Measurements from ENCODE around the gene ECSCR.
"Not testable (repeated sequence)": the region's sequence is repeated elsewhere in the genome, so short reads cannot be mapped to it uniquely, and the experiment has no call there.

The ECSCR gene

DNA sequence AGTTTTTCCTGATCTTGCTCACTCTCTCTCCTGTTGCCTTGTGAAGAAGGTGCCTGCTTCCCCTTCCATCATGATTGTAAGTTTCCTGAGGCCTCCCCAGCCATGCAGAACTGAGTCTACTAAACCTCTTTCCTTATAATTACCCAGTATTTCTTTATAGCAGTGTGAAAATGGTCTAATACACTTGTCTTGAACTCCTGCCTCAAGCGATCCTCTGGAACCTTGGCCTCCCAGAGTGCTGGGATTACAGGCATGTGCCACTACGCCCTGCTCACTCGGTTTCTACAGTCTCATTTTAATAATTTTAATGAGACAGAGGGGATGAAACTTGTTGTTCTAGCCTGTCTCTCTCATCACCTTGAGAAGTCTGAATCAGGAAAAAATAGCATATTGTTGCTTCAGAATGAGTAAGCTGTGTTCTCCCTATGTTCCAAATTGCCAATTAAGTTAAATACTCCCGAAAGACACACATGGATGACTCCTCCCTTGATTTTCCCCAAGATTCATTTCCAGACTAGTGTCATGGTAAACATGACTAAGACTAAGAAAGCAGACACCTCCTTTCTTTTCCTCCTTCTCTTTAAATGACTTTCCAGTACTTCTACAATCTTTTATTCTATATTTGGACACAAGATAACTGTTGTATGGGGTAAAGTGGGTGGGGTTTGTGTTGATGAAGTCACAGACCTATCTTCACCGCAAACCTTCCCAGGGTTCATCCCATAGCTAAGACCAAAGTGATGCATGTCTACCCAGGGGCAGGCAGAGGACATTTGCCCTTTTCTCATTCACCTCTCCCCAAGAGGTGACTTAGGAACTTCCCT lies 15.4 kb downstream of the ECSCR start:
- no peak for DNase-seq (ENCODE audit: low read depth in 2 of 2, low spot score in 1 of 2)

DNA sequence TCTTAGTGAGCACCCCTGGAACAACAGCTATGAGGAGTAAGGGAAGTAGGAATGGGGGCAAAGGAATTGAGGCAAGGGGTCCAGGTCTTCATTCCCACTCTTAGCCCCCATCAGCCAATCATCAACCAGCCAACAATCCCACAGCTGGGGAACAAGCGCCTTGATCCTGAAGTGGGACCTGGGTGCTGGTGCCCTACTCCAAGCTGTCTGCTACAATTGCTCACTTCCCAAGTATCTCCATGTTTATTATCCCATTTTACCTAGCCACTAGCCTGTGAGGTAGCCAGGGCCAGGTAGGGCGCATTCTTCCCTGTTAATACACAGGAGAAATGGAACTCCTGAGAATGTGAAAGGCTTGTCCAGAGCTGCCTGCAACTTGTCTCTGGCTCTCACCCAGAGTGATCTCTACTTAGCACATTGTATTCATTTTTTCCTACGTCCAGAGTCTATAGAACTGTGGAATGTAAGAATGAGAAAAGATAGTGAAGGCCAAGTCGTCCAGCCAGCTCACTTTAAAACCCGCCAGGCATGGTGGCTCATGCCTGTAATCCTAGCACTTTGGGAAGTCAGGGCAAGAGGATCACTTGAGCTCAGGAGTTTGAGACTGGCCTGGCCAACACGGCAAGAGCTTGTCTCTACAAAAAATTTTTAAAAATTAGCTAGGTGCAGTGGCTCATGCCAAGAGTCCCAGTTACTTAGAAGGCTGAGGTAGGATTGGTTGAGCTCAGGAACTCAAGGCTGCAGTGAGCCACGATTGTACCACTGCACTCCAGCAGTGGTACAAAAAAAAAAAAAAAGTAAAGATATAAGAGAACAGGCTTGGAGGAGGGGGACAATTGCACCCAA lies 17.0 kb downstream of the ECSCR start:
- DNase-seq (ENCODE audit: low read depth in 2 of 2, low spot score in 1 of 2), result no peak

DNA sequence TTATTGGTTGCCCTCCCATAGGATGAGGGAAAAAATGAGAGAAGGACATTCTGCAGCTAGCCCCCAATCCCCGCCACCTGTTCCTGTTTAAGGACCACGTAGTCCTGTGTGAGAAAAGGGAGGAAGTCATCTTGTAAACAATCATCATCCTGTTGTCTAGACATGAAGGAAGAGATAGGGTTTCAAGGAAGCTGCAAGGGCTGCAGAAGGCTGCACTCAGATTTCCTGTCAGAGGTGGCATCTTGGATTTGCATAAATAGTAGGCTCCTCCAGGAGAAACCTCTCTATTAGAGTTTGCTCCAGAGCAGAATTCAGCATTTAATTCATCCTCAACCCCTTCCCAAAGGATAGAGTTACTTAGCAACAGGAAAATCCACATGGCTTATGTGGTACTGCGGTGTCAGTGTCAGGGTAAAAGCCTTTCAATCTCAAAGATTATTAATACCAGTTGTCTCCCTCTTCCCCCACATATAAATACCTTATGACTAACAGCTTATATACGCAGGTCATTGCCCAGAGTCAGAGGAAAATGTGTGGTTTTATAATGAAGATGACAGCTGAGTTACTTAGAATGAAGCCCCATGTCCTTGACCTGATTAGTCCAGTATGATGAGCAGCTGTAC lies 18.6 kb downstream of the ECSCR start:
- DNase-seq (ENCODE audit: low read depth in 2 of 2, low spot score in 1 of 2), result no peak

DNA sequence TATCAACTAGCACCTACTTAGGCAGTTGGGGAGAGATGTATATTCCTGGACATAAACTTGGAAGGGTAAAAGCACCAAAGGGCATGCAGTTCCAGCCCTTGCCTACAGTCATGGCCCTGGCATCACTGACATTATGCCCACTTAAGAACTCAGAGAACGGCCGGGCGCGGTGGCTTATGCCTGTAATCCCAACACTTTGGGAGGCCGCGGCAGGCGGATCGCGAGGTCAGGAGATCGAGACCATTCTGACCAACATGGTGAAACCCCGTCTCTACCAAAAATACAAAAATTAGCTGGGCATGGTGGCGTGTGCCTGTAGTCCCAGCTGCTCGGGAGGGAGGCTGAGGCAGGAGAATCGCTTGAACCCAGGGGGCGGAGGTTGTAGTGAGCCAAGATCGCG lies 22.1 kb downstream of the ECSCR start:
- DNase-seq (ENCODE audit: low read depth in 2 of 2, low spot score in 1 of 2), result not testable (repeated sequence)

DNA sequence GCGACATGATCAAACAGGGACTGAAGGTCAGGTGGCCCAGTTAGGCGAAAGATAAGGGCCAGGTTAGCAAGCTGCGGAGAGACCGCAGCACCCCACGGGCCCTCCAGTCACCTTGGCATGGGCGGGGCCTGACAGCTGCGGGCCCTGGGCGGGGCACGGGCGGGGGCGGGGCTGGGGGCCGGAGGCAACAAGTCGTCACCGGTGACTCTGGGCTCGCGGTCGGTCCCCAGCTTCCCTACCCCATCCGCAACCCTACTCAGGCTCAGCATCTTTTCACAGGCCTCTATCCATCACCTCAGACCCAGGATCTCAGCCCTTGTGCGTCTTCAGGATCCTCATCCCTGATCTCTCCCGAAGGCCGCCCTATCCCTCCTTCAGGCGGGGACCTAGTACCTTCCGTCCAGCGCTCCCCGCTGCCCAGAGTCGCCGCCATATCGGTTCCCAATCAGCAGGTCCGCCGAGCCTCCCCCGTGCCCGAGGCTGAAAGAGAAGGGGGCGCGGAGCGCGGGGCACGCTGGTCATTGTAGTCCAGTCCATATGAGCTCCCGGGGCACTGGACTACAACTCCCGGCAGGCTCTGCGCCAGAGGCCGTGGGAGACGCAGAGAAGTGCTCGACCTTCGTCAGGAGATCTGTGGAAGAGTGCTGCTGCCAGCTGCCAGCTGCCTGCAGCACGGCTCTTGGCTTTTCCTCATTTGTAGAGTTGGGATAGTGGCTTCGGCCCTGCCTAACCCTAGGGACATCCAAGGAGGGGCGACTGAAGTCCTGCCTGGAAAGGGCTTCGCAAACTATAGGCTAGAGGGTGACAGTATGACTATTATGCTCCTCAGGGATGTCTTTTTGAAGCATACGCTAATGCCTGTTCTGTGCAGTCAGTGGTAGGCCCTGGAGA lies 23.3 kb downstream of the ECSCR start, which contains the start of gene DNAJC18:
TSS of gene DNAJC18 (minus strand) at position 513 of the 891 bp plus-strand sequence. CDS start at position 433, 80 bp downstream.
- DNase-seq (ENCODE audit: low read depth in 2 of 2, low spot score in 1 of 2), result peak; percentile 68 to 76

DNA sequence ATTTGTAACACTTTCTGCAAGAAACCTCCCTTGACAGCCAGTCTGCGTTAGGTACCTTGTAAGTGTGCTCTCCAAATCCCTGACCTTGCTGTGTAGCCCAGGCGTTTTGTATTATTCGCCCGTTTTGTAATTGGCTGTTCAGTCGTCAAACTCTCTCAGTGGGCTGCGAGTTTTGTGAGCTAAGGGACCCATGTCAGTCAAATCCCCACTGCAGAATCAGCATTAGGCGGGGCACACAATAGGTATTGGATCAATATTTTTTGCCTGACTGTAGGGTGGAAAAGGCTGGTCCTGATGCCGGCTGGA lies 23.9 kb downstream of the ECSCR start:
- no peak for DNase-seq (ENCODE audit: low read depth in 2 of 2, low spot score in 1 of 2)

DNA sequence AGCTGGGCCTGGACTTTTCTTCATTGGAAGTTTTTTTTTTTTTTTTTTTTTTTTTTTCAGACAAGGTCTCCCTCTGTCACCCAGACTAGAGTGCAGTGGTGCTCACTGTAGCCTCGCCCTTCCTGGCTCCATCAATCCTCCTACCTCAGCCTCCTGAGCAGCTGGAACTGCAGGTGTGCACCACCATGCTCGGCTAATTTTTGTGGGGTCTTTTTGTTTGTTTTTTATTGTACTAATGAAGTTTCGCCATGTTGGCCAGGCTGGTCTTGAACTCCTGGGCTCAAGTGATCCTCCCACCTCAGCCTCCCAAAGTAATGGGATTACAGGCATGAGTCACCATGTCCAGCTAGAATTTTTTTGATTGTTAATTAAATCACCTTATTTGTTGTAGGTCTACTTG lies 26.9 kb downstream of the ECSCR start:
- no peak for DNase-seq (ENCODE audit: low read depth in 2 of 2, low spot score in 1 of 2)

DNA sequence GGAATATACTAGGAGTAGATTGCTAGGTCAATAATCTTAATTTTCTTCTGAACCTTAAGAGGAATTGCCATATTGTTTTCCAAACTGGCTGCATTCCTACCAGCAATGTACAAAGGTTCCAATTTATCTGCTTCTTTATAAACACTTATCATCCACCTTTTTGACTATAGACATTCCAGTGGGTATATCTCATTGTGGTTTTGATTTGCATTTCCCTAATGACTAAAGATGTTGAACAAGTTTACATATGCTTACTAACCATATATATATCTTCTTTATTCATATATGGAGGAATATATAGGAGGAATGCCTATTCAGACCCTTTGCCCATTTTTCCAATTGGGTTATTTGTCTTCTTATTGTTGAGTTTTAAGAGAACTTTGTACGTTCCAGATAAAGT lies 30.8 kb downstream of the ECSCR start:
- DNase-seq (ENCODE audit: low read depth in 2 of 2, low spot score in 1 of 2), result no peak

DNA sequence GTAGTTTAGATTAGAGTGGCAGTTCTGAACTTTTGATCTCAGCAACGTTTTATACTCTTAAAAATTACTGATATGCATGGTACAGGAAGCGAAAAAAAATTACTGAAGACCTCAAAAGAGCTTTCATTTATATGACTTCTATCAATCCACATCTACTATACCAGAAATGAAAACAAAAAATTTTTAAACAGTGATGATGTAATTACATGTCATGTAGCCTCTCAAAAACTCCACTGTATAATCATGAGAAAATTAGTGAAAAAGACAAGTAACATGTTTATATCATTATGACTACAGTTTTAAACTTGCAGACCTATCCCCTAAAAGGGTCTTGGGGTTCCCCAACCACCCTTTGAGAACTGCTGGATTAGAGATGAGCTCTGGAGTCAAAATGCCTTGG lies 32.5 kb downstream of the ECSCR start:
- DNase-seq (ENCODE audit: low read depth in 2 of 2, low spot score in 1 of 2), result no peak

DNA sequence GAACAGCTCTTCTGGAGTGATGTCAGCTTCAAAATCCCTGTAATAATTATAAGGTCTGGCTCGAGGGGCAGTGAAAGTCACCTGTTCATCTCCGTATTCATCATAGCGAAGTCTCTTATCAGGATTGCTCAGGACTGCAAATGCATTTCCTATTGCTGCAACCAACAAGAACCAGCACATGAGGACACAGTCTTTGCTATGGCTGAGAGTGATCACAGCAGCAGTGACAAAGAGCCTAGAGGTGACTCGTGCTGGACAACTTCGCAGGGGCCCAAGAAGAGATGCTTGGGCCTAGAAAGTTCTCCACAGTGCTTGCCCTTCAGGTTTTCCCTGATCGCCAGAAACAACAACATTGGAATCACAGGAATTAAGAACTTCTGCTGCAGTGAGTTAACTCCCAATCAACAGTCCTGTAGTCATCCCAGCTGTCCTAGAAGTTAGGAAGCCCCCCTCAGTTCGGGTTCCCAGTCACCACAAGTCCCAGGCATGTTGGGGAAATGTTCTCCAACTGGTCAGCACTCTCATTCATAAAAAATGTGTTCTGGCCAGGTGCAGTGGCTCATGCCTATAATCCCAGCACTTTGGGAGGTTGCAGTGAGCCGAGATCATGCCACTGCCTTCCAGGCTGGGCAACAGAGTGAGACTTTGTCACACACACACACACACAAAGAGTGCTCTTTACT lies 36.2 kb downstream of the ECSCR start:
- DNase-seq (ENCODE audit: low read depth in 2 of 2, low spot score in 1 of 2), result no peak

DNA sequence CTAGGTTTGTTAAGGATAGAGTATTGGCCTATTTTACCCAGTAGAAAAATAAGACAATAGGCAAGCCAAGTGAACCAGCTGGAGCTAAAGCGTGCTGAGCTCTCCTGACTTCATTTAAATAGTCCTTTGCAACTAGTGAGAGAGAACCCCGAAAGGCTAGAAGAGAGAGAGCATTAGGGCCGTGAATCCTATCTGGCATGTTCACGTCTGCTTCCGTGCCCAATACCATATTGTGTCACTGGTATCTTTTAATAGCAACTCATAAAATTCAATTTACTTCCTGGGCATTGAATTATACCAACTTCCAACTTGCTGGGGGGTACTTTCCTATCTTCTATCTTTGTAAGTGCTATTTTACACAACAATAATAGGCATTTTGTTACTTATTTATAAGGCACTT lies 37.0 kb downstream of the ECSCR start:
- DNase-seq (ENCODE audit: low read depth in 2 of 2, low spot score in 1 of 2), result no peak

DNA sequence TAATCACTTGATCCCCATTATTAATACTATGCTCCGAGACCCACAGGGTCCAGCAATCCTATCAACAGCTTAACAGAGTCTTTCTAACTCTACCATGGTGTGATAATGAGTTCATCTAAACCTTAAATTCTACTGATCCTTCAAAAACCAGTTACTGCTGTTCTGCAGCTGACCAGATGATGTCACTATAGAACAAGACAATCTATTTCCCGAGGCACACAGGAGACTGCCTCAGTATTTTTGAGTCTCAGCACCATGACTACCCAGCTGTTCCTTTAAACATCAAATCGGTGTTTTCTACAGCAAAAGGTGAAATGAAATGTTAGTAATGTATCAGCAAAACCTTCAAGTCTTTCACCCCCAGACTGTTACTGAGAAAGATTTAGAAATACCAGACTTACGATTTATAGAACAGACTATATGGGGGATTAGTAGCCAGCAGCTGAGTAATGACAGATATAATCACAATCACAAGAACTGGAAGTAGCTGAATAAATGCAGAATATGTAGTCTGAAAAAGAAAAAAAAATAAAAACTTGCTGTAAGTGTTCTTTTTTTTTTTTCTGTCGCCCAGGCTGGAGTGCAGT lies 40.1 kb downstream of the ECSCR start:
- DNase-seq (ENCODE audit: low read depth in 2 of 2, low spot score in 1 of 2), result no peak

DNA sequence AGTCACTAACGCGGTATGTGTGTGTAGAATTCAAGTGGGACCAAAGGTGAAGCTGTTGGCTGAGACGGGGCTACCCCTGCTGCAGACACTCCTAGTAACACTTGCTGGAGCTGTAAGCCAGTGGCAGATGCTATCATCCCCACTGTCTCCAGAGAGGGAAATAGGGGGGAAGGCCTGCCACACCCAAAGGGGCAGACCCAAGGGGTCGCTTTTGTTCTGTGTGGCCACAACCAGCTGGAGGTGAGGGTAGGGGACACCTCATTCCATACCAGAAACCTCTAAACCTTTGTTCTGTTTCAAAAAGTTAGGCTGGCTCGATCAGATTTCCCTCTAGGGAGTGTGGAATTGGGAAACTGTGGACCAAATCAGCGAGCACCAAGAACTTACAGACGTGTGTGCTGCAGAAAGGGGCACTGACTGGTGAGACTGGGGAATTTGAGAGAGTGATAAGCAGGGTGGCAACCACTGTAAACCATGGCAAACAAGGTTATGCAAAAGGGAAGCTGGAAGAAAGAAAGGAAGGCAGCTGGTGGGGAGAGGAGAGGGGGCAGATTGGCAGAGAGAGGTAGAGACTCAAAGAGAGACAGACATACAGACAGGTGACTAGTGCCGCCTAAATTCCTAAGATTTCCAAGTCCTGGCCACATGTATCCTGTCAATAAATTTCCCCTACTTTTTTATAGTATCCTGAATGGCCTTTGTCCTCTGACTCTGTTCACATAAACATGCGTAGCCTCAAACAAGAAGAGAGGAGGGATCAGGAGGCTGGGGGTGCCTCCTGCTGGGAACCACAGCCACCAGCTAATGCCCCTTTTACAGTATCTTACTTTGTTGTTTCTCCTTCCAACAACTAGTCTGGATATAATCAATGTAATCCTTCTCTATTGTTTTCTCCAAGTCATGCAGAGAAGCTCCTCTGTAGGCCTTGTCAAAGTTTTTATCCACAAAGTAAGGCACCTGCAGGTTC lies 43.0 kb downstream of the ECSCR start:
- DNase-seq (ENCODE audit: low read depth in 2 of 2, low spot score in 1 of 2), result no peak

DNA sequence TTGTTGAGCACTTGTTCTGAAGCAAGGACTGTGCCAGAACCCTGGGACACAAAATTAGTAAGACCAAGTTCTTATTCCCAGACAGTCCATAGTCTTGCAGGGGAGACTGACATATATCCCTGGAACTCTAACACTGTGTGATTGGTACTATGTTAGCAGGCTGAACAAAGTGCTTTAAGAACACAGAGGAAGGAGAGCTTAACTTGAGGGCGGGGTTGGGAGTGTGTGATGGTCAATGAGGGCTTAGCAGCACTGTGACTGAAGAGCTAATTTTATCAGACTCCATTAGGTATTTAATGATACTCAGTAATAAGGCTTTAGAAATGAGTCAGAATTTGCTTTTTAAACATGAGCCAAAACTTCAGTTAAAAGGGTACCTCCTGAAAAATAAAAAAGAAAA lies 43.8 kb downstream of the ECSCR start:
- DNase-seq (ENCODE audit: low read depth in 2 of 2, low spot score in 1 of 2), result no peak

DNA sequence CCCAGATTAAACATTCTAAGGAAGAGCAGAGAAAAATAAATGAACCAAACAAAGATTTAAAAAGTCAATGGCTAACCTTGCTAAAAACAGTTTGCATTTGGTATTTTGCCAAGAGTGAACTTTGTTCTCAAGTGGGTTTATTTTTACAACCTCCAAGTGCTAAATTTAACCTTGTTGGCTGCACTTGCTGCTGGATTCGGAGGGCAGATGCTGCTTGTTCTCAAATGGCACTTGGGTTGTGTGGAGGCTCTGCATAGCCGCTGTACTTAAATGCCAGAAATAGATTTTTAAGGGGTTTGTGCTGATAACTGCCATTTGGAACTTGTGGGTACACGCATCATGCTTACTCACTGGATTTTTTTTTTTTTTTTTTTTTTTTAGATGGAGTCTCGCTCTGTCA lies 45.3 kb downstream of the ECSCR start:
- DNase-seq (ENCODE audit: low read depth in 2 of 2, low spot score in 1 of 2), result no peak

DNA sequence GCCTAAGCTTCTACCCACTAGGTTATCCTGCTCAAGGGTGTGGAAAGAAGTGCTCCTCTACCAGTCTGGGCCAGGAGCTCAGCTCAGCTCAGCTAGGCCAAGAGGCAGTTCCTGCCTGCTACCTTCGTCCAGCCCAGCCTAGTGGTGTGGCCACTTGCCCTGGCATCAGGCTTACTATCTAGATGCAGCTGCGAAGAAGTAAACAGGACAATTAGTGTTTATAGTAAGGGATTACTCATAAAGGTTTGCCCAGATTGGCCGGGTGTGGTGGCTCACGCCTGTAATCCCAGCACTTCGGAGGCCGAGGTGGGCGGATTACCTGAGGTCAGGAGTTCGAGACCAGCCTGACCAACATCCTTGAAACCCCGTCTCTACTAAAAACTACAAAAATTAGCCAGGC lies 45.9 kb downstream of the ECSCR start:
- DNase-seq (ENCODE audit: low read depth in 2 of 2, low spot score in 1 of 2), result no peak

DNA sequence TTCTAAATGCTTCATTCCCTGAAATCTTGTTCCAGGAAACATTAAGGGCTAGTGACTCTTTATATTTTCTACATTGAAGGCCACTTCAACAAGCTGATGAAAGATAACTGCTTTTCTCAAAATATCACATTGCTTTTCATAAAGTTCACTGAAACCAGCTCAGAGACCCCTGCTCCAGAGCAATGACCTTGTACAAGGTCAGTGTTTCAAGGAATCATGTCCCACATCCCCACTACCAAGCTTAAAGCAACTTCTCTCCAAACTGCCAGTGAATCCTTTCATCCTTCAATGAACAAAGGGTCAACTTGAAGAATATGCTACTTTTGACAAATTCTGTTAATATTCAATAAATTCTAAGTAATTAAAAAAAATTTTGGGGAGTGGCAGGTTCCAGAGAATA lies 46.7 kb downstream of the ECSCR start:
- DNase-seq (ENCODE audit: low read depth in 2 of 2, low spot score in 1 of 2), result no peak

DNA sequence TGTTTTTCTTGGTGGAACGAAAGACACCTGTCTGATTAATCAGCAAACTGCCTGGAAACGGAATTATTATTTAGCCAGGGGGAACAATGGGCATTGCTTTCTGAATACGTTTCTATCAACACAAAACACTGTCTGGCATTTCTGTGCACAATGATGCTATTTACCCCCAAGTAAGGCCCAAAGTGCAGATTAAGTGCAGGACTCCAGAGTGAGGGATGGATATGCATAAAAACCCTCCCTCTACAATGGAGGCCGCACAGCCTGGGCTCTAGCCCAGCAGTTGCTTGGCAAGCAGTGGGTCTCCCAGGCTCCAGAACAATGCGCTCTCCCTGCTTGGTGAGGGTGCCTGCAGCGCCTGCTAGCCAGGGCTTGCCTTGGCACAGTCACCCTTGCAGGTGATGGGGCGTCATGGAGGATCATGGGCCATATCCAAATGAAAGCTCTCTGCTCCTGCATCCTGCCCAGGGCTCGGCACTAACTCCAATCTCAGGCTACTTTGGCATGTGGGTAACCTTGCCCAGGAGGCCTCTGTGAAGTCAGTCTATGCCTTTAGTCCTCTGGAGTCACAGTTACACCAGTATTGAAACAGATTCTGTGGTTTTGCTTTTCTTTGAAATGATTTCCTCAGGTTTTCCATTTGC lies 47.2 kb downstream of the ECSCR start:
- DNase-seq (ENCODE audit: low read depth in 2 of 2, low spot score in 1 of 2), result no peak

Measured in stimulated activated CD8-positive, alpha-beta memory T cell treated with anti-CD3 and anti-CD28 coated beads, Interleukin-4, amount 100 ng/mL, for 4 hours (primary cell).